NCI-H187 treated with DMSO at 0.1 percent for 48 hours (cell line): ENCODE results near the gene KCNMB2.
"Not testable (repeated sequence)": the region's sequence is repeated elsewhere in the genome, so short reads cannot be mapped to it uniquely, and the experiment has no call there.

Source experiments
- DNase-seq: peaks from one replicate; lab custom pipeline; 2025; lab: John Stamatoyannopoulos, UW

KCNMB2 gene

DNA sequence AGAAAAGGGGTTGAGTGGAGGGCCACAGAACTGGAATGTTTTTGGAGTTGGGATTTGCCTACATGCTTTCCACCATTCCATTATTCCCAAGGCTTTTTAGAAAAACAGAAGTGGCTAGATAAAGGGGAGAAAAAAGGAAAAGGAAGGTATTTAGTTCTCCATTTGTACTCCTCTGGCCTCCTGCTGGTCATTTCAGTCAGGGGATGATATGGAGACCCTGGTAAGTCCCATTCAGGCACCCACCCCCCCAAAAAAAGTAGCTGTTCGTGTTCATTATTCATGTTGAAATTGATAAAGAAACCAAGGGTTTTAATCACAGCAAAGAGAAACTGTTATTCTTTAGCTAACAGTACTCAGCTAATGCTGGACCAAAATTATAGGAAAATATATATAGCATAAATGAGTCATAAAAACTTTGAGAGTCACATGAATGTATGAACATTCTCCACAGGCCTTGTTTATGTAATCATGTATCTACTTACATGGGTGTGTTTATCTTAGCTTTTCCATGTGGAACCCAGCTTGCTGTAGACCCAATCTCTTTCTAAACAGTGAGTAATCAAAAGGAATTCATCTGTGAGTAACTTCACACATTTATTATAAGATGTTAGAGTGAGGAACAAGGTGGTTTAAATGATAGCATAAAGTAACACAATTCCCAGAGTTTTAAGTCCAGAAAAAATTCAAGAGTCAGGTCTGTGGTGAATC is 167.2 kb downstream of the KCNMB2 start:
- no peak for DNase-seq

GRCh38 chr3:178705925-178706324 is 169.7 kb downstream of the KCNMB2 start:
- DNase-seq, result no peak

- no peak for DNase-seq
Observed at GRCh38 chr3:178706411-178706810, 170.2 kb downstream of the KCNMB2 start.

DNA sequence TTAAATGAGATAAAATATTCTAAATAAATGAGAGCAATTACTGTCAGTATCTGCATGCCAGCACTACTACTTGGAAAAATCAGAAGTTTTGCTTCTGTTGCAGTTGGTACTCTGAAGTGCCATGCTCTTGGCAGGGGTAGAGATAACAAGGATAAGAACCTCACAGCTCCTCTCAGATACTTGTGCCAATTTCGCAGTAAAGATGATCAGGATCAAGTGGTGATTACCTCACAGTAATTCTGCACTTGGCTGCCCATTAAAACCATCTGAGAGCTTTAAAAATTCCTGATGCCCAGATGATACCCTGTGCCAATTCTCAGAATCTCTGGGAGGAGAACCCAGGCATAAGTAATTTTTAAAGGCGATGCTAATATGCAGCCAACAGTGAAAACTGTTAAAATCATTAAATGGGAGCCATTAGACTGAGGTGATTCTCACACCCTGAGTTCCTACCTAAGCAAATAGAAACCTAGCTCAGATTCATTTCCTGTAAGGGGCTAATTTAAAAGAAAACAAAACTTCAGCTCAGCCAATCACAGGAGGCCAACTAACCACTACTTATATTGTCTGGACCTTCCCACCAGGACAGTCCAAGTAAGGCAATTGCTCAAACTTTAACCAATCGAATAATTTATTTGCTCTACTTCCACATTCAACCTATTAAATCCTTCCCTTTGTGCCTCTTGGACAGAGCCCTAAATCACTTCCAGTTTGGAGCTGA is 171.2 kb downstream of the KCNMB2 start:
- DNase-seq, result no peak

DNA sequence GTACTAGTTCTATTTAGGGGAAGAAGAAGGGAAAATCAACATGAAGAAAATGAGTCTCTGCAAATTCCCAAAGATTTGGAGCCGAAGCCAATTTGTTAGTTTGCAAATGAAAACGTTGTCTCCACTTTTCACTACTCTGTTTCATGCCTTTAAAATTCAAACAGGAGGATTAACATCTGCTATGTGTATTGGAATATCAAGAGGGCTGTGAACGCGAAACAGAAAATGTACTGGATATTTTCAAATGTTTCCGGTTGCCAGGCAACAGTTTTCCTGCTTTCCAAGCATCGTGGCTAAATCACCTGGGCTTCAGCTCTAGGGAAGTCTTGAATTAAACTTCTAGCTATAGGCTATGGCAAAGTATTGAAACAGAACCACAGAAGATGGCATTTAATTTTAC is 172.8 kb downstream of the KCNMB2 start:
- no peak for DNase-seq

- no peak for DNase-seq
Observed at GRCh38 chr3:178711753-178712152, 175.5 kb downstream of the KCNMB2 start.

- DNase-seq, result no peak
Observed at GRCh38 chr3:178712247-178712646, 176.0 kb downstream of the KCNMB2 start.

DNA sequence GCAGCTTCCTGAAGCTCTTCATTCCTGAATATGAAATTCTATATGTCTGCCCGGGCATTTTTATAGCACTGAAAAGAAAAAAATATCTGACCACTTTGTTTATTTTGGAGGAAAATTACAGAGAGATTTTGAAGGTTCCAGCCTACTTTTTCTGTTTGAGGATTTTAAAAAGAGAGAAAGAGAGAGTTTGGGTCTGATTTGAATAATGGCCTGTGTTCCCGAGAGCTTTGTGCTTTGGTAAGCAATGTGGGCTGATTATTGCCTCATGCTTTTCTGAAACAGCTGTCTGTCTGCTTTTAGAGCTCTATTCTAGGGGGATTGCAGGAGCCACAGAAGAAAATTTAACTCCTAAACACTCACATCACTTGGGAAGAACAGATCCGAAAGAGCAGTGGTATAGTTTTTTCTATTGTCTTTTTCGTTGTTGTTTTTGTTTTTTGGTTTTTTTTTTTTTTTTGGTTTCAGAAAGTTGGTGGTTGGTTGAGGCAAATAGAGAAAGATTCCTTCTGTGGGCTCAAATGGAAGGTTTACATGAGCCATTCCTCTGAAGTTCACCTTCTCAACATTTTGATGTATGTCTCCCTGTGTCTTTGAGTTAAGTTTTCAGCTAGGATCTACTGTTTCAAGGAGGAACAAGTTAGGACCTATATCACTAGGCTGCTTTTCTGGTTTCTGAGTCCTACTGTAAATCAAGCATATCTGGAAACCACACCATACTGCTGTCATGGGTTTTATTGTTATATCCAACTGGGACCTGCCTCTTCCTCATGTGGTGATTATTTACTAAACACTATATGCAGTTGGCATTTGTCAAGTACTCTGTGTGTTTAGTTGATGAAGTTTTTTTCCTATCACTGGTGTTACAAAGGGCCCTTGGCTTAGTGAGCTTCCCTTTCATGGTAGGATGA is 178.9 kb downstream of the KCNMB2 start:
- DNase-seq, result no peak

DNA sequence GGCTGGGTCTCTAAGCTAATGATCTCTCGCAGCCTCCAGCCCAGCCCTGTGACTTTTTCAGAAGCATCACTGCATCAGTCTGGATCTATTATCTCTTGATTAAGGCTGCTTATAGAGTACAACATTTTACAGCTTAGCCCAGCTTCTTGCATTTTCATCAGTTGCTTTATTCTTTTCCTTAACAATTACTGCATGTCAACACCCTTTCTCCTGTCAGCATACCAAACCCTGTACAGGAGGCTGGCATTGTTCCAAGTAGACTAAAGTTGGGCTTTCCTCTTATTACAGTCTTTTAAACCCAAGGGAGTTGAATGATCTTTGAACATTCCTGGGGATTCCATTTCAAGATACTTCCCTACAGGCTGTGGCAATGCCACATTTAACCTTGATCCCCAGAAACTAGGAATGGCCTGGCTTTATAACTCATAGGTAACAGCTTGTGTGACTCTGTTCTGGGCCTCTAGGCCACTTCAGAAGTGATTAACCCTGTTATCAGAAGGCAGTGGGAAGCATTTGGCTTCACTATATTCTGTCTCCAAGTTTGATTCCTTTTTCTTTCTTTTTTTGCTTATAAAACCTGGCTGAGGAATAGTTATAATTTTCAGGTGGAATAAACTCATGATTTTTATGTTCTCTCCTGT is 182.9 kb downstream of the KCNMB2 start:
- DNase-seq, result no peak

- no peak for DNase-seq
Observed at GRCh38 chr3:178732824-178733223, 196.6 kb downstream of the KCNMB2 start.

- no peak for DNase-seq
Observed at GRCh38 chr3:178735032-178735674, 198.9 kb downstream of the KCNMB2 start.

GRCh38 chr3:178736300-178736699 is 200.1 kb downstream of the KCNMB2 start:
- no peak for DNase-seq

GRCh38 chr3:178739720-178740119 is 203.5 kb downstream of the KCNMB2 start:
- DNase-seq, result no peak

GRCh38 chr3:178741020-178741419 is 204.8 kb downstream of the KCNMB2 start:
- no peak for DNase-seq

DNA sequence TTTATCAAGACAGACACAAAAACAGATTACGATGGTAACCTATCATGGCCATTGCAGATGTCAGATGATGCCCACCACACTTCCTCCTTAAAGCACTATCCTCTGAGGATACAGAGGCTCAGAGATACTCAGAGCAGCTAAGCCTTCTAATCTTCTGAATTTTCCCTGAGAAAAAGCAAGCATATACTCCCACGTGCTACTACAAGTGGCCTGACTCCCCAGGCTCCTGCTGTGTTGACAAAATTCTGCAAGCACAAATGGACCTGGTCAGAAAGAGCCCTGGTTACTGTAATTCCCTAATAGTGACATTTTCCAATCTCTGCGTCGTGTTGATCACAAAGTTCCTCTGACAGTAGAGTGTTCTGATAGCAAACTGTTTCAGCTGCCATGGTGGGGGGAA is 207.1 kb downstream of the KCNMB2 start:
- DNase-seq, result no peak

DNA sequence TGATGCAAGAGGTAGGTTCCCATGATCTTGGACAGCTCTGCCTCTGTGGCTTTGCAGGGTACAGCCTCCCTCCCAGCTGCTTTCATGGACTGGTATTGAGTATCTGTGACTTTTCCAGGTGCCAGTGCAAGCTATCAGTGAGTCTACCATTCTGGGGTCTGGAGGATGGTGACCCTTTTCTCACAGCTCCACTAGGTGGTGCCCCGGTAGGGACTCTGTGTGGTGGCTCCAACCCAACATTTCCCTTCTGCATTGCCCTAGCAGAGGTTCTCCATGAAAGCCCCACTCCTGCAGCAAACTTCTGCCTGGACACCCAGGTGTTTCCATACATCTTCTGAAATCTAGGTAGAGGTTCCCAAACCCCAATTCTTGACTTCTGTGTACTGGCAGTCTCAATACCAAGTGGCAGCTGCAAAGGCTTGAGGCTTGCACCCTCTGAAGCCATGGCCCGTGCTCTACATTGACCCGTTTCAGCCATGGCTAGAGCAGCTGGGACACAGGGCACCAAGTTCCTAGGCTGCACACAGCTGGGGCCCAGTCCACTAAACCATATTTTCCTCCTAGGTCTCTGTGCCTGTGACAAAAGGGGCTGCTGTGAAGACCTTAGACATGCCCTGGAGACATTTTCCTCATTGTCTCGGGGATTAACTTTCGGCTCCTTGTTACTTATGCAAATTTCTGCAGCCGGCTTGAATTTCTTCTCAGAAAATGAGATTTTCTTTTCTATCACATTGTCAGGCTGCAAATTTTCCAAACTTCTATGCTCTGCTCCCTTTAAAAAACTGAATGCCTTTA is 209.8 kb downstream of the KCNMB2 start:
- not testable (repeated sequence) for DNase-seq

- DNase-seq, result no peak
Observed at GRCh38 chr3:178748874-178749273, 212.6 kb downstream of the KCNMB2 start.

GRCh38 chr3:178749471-178749870 is 213.2 kb downstream of the KCNMB2 start:
- no peak for DNase-seq

DNA sequence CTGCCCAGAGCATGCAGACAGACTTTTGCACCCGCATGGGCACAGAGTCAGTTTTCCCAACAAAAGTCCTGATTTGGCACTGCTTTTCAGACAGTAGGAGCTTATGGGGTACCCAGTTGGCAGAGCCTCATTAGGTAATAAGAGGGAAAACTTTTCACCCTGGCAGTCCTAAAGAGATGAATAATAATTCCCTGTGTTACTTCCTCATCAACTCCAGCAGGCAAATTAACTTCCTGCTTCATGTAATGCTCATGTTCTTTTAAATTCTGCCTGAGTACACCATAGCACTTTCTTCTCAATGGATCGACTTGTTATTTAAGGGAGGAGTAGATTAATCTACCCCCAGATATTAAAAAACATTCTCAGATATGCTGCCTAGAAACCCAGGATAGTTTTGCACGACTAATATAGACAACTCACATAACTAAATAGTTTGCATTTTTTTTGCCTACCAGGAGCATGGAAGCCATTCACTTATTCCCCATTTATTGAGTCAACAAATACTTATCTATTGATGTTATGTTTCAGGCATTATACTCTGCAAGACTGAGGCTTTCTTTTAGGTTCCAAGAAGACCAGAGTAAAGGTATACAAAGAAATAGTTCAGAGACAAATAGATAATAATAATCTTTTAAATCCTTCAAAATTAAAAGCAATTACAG is 214.5 kb downstream of the KCNMB2 start:
- no peak for DNase-seq

DNA sequence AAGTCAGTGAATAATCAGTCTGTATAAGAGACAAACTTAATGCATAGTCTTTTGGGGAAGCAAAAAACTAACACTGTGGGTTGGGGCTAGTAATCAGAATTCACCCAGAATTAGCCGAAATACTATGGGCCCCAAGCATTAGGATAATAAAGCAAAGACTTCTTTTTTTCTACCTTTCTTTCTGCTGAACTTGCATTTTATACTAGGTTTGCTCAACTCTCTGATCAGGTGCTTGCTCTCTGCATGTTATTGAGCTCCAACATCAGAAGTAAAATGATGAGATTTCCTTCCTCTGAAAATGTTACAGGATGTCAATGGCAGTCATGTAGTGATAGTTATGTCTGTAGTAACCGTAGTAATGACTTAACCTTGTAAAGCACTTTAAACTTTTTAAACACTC is 216.6 kb downstream of the KCNMB2 start:
- no peak for DNase-seq
